ENCODE data around the gene RERE.

The RERE gene

DNA sequence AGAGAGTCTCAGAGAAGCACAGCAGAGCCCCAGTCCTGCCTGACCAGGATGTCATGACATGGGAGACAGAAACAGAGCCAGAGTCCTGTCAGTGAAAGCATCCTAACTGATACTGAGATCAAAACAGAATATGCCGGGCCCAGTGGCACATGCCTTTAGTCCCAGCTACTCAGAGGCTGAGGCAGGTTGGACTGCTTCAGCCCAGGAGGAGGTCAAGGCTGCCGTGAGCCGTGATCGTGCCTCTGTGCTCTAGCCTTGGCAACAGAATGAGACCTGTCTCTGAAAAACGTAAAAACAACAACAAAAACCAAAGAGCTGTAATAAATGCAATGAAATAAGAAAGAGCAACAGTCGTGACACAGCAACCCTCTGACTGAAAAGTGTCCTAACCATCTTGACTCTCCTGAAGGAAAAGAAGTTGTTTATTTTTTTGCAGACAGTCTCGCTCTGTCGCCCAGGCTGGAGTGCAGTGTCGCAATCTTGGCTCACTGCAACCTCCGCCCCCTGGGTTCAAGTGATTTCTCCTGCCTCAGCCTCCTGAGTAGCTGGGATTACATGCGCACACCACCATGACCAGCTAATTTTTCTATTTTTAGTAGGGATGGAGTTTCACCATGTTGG, 310.3 kb downstream of the RERE start:
- H3K4me1 ChIP-seq (ENCODE audit: control insufficient read depth, insufficient read depth, low read length), result no peaks in the 10 kb centered on the region
- TF ChIP-seq ZBTB21 (tag by site-specific recombination; IDR thresholded peaks at IDR 0.05), result no peak
- TF ChIP-seq ZNF112 (tag by site-specific recombination; IDR thresholded peaks at IDR 0.05), result no peak
- no peak for TF ChIP-seq SP3 (tag by site-specific recombination; IDR thresholded peaks at IDR 0.05)
- no peak for TF ChIP-seq ZNF138 (tag by site-specific recombination; IDR thresholded peaks at IDR 0.05; ENCODE audit: borderline replicate concordance)
- TF ChIP-seq KLF9 (tag by site-specific recombination; IDR thresholded peaks at IDR 0.05; ENCODE audit: low read depth), result no peak
- no peak for TF ChIP-seq ZNF214 (tag by site-specific recombination; IDR thresholded peaks at IDR 0.05; ENCODE audit: borderline replicate concordance)
- TF ChIP-seq ZNF76 (tag by site-specific recombination; IDR thresholded peaks at IDR 0.05; ENCODE audit: borderline replicate concordance, low read depth), result no peak
- TF ChIP-seq BCL11A (tag by site-specific recombination; IDR thresholded peaks at IDR 0.05; ENCODE audit: low read depth), result no peak
- TF ChIP-seq, protein P1, sequence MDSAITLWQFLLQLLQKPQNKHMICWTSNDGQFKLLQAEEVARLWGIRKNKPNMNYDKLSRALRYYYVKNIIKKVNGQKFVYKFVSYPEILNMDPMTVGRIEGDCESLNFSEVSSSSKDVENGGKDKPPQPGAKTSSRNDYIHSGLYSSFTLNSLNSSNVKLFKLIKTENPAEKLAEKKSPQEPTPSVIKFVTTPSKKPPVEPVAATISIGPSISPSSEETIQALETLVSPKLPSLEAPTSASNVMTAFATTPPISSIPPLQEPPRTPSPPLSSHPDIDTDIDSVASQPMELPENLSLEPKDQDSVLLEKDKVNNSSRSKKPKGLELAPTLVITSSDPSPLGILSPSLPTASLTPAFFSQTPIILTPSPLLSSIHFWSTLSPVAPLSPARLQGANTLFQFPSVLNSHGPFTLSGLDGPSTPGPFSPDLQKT (IDR thresholded peaks at IDR 0.05; ENCODE audit: borderline replicate concordance, low read depth, low read length), result no peak
- TF ChIP-seq ZNF560 (tag by site-specific recombination; IDR thresholded peaks at IDR 0.05; ENCODE audit: borderline replicate concordance), result no peak
- TF ChIP-seq ZNF747 (tag by site-specific recombination; IDR thresholded peaks at IDR 0.05), result no peak
- TF ChIP-seq RBAK (tag by site-specific recombination; IDR thresholded peaks at IDR 0.05), result no peak
- no peak for TF ChIP-seq ZNF624 (tag by site-specific recombination; IDR thresholded peaks at IDR 0.05)
- no peaks in the 10 kb centered on the region for H3K9me3 ChIP-seq (ENCODE audit: control insufficient read depth, insufficient read depth, low read depth, low read length)
- H3K36me3 ChIP-seq (ENCODE audit: control insufficient read depth in 2 of 2, insufficient read depth in 1 of 2, low read length in 2 of 2), result peaks cover 10 to 14% of the 10 kb centered on the region in 2 experiments; a peak in 2 of 3 replicates
- POLR2A ChIA-PET, result no interaction called here
- CTCF ChIA-PET, result no interaction called here
- no peak overlapping the region for H3K4me3 ChIP-seq (ENCODE audit: low read depth, low read length)
- H3K27ac ChIP-seq (ENCODE audit: extremely low read depth, low read depth, low read length), result no peak overlapping the region

DNA sequence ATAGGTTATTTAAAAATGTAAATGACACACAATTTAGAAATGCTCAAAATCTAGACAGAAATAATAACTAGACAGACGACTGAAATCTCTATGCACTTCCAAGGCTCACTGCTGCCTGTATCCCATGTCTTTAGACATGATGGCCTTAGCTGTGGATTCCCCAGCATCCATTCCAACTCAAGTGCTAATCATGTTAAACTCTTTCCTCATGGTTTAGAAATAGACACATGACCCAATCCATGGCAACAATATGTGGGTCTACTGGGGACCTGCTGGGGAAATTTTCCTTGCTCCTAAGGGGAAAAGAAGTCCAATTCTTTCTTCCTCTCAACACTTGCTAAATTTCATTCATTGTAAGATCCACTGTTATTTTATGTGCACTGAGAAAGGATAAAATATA, 311.0 kb downstream of the RERE start:
- Histone ChIP-seq H3K27ac (ENCODE audit: extremely low read depth, low read depth, low read length) (no peak overlapping the region), H3K9me3 (ENCODE audit: control insufficient read depth, insufficient read depth, low read depth, low read length) (no peaks in the 10 kb centered on the region), H3K4me1 (ENCODE audit: control insufficient read depth, insufficient read depth, low read length) (no peaks in the 10 kb centered on the region), H3K36me3 (ENCODE audit: control insufficient read depth in 2 of 2, insufficient read depth in 1 of 2, low read length in 2 of 2) (peaks cover 10 to 14% of the 10 kb centered on the region in 2 experiments; a peak in 2 of 3 replicates), H3K4me3 (ENCODE audit: low read depth, low read length) (no peak overlapping the region)
- POLR2A ChIA-PET, result no interaction called here
- CTCF ChIA-PET, result no interaction called here
- TF ChIP-seq ZNF560 (tag by site-specific recombination; IDR thresholded peaks at IDR 0.05; ENCODE audit: borderline replicate concordance) (no peak), ZBTB20 (tag by site-specific recombination; IDR thresholded peaks at IDR 0.05) (no peak), ZNF146 (tag by site-specific recombination; IDR thresholded peaks at IDR 0.05) (no peak), ZNF501 (tag by site-specific recombination; IDR thresholded peaks at IDR 0.05) (no peak), ZNF521 (tag by site-specific recombination; IDR thresholded peaks at IDR 0.05) (no peak), ZBTB21 (tag by site-specific recombination; IDR thresholded peaks at IDR 0.05) (no peak), HOXC10 (CRISPR knock-in tag; IDR thresholded peaks at IDR 0.05) (no peak), TCF7L2 (IDR thresholded peaks at IDR 0.05; ENCODE audit: borderline replicate concordance, low read depth, low read length) (no peak), ZNF138 (tag by site-specific recombination; IDR thresholded peaks at IDR 0.05; ENCODE audit: borderline replicate concordance) (no peak), ZNF621 (tag by site-specific recombination; IDR thresholded peaks at IDR 0.05) (no peak)
- TF ChIP-seq, protein P2, sequence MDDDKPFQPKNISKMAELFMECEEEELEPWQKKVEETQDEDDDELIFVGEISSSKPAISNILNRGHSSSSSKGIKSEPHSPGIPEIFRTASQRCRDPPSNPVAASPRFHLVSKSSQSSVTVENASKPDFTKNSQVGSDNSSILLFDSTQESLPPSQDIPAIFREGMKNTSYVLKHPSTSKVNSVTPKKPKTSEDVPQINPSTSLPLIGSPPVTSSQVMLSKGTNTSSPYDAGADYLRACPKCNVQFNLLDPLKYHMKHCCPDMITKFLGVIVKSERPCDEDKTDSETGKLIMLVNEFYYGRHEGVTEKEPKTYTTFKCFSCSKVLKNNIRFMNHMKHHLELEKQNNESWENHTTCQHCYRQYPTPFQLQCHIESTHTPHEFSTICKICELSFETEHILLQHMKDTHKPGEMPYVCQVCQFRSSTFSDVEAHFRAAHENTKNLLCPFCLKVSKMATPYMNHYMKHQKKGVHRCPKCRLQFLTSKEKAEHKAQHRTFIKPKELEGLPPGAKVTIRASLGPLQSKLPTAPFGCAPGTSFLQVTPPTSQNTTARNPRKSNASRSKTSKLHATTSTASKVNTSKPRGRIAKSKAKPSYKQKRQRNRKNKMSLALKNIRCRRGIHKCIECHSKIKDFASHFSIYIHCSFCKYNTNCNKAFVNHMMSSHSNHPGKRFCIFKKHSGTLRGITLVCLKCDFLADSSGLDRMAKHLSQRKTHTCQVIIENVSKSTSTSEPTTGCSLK (tag by site-specific recombination; IDR thresholded peaks at IDR 0.05), result no peak
- TF ChIP-seq, protein P3, sequence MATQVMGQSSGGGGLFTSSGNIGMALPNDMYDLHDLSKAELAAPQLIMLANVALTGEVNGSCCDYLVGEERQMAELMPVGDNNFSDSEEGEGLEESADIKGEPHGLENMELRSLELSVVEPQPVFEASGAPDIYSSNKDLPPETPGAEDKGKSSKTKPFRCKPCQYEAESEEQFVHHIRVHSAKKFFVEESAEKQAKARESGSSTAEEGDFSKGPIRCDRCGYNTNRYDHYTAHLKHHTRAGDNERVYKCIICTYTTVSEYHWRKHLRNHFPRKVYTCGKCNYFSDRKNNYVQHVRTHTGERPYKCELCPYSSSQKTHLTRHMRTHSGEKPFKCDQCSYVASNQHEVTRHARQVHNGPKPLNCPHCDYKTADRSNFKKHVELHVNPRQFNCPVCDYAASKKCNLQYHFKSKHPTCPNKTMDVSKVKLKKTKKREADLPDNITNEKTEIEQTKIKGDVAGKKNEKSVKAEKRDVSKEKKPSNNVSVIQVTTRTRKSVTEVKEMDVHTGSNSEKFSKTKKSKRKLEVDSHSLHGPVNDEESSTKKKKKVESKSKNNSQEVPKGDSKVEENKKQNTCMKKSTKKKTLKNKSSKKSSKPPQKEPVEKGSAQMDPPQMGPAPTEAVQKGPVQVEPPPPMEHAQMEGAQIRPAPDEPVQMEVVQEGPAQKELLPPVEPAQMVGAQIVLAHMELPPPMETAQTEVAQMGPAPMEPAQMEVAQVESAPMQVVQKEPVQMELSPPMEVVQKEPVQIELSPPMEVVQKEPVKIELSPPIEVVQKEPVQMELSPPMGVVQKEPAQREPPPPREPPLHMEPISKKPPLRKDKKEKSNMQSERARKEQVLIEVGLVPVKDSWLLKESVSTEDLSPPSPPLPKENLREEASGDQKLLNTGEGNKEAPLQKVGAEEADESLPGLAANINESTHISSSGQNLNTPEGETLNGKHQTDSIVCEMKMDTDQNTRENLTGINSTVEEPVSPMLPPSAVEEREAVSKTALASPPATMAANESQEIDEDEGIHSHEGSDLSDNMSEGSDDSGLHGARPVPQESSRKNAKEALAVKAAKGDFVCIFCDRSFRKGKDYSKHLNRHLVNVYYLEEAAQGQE (tag by site-specific recombination; IDR thresholded peaks at IDR 0.05), result no peak
- TF ChIP-seq, protein P4, sequence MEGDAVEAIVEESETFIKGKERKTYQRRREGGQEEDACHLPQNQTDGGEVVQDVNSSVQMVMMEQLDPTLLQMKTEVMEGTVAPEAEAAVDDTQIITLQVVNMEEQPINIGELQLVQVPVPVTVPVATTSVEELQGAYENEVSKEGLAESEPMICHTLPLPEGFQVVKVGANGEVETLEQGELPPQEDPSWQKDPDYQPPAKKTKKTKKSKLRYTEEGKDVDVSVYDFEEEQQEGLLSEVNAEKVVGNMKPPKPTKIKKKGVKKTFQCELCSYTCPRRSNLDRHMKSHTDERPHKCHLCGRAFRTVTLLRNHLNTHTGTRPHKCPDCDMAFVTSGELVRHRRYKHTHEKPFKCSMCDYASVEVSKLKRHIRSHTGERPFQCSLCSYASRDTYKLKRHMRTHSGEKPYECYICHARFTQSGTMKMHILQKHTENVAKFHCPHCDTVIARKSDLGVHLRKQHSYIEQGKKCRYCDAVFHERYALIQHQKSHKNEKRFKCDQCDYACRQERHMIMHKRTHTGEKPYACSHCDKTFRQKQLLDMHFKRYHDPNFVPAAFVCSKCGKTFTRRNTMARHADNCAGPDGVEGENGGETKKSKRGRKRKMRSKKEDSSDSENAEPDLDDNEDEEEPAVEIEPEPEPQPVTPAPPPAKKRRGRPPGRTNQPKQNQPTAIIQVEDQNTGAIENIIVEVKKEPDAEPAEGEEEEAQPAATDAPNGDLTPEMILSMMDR (tag by site-specific recombination; IDR thresholded peaks at IDR 0.05), result no peak

Data from HEK293 (cell line).